SIG-M5 (cell line): ENCODE results near the gene TOMM6.

ENCODE experiments used
- DNase-seq: peaks from one replicate; lab custom pipeline; 2025; lab: John Stamatoyannopoulos, UW

Gene TOMM6

DNA sequence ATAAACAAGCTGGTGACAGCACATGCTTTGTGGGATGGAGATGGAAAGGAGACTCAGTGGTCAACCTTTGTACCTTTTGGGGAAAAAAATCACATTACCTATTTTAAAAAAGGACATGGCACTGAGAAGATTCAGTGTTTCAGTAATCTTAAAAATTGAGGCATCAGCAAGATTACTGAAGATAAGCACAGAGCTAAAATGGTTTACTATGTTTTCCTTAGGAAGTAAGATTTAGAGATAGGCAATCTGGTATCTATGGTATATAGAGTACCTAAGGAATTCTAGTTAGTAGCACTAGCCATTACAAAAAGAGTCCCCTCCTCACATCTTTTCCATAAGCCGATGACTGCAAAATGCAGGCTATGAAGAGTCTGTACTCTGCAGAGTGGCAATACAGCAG is 35.7 kb downstream of the TOMM6 start:
- no peak for DNase-seq

GRCh38 chr6:41824571-41825569 is 37.4 kb downstream of the TOMM6 start:
- DNase-seq, result no peak

- DNase-seq, result no peak
Observed at GRCh38 chr6:41826343-41827022, 39.0 kb downstream of the TOMM6 start.

DNA sequence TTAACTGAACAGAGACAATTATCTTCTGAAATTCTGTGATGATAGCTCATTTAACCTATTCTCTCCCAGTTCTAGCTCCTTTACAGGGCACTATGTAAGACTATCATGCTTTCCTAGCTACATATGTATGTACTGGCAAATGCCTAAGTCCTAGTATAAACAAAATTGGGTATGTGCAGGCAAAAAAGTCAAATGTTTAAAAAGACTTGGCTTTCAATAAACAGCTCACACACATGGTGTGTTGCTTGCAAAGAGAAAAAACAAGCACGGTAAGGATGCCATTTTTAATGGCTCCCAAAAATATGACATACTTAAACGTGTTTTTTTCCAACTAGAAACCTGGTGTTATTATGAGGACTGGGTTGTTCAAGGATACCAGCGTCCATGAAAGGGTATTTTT is 44.8 kb downstream of the TOMM6 start:
- no peak for DNase-seq

GRCh38 chr6:41836022-41836659 is 48.6 kb downstream of the TOMM6 start:
- no peak for DNase-seq

DNA sequence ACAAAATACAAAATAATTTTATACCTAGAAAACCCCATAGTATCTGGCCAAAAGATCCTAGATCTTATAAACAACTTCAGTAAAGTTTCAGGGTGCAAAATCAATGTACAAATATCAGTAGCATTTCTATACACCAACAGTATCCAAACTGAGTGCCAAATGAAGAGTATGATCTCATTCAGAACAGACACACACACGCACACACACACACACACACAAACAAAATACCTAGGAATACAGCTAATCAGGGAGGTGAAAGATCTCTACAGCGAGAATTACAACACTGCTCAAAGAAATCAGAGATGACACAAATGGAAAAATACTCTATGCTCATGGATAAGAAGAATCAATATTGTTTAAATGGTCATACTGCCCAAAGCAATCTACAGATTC is 49.2 kb downstream of the TOMM6 start:
- DNase-seq, result no peak
